OCI-LY1 (cell line): Measurements from ENCODE around the gene DENND11.
"Not testable (repeated sequence)": the region's sequence is repeated elsewhere in the genome, so short reads cannot be mapped to it uniquely, and the experiment has no call there.

Experiments
- H2AFZ ChIP-seq: fragments of 200-600 bp; sonication (generic), shearing (Covaris generic); 2 replicates; pipeline ENCODE4 v1.6.0; 2014; ENCODE audit warnings: antibody characterized with exemption, mild to moderate bottlenecking, low read length
- H3F3A ChIP-seq: fragments of 200-600 bp; sonication (generic), shearing (Covaris generic); 2 replicates; pipeline ENCODE4 v1.6.0; 2014; ENCODE audit warnings: mild to moderate bottlenecking, antibody characterized with exemption, low read length, moderate library complexity; ENCODE audit not compliant: insufficient read depth
- H3K27ac ChIP-seq: fragments of 200-600 bp; sonication (generic); 2 replicates; pipeline ENCODE4 v1.5.1; 2014; ENCODE audit warnings: low read length, mixed run types, mild to moderate bottlenecking, low read depth; ENCODE audit not compliant: poor library complexity, severe bottlenecking
- H3K27me3 ChIP-seq: fragments of 200-600 bp; sonication (generic); 2 replicates; pipeline ENCODE4 v1.6.0; 2014; ENCODE audit warnings: antibody characterized with exemption, mild to moderate bottlenecking, low read length, moderate library complexity; ENCODE audit not compliant: insufficient read depth
- H3K36me3 ChIP-seq: fragments of 200-600 bp; sonication (generic); 2 replicates; pipeline ENCODE4 v1.6.1; 2014; ENCODE audit warnings: mild to moderate bottlenecking, antibody characterized with exemption, low read length, moderate library complexity, mixed read lengths; ENCODE audit not compliant: insufficient read depth
- H3K4me1 ChIP-seq: fragments of 200-600 bp; sonication (generic); 2 replicates; pipeline ENCODE4 v1.5.1; 2014; ENCODE audit warnings: mild to moderate bottlenecking, low read length, moderate library complexity; ENCODE audit not compliant: insufficient read depth, severe bottlenecking
- H3K4me2 ChIP-seq: fragments of 200-600 bp; sonication (generic), shearing (Covaris generic); 2 replicates; pipeline ENCODE4 v1.6.1; 2014; ENCODE audit warnings: low read length
- H3K4me3 ChIP-seq: fragments of 200-600 bp; sonication (generic); 2 replicates; pipeline ENCODE4 v1.5.1; 2014; ENCODE audit warnings: low read length, low read depth, mild to moderate bottlenecking, mixed read lengths; ENCODE audit not compliant: poor library complexity, severe bottlenecking
- H3K79me2 ChIP-seq: fragments of 200-600 bp; shearing (Covaris generic); 2 replicates; pipeline ENCODE4 v1.6.1; 2016; ENCODE audit warnings: mixed run types, low read length, mixed read lengths; ENCODE audit not compliant: insufficient read depth
- H3K9ac ChIP-seq: fragments of 200-600 bp; sonication (generic), shearing (Covaris generic); 2 replicates; pipeline ENCODE4 v1.6.1; 2014; ENCODE audit warnings: mild to moderate bottlenecking, low read length, mixed read lengths
- H3K9me2 ChIP-seq: fragments of 200-600 bp; sonication (generic), shearing (Covaris generic); 2 replicates; pipeline ENCODE4 v1.6.1; 2014; ENCODE audit warnings: low read depth, mild to moderate bottlenecking, low read length, mixed read lengths
- H3K9me3 ChIP-seq: fragments of 200-600 bp; shearing (Covaris generic); 2 replicates; pipeline ENCODE4 v1.6.1; 2014; ENCODE audit warnings: low read length, mixed read lengths
- H4K20me1 ChIP-seq: fragments of 200-600 bp; sonication (generic), shearing (Covaris generic); 2 replicates; pipeline ENCODE4 v1.6.0; 2016; ENCODE audit warnings: mild to moderate bottlenecking, low read length; ENCODE audit not compliant: insufficient read depth
- EZH2 ChIP-seq: fragments of 200-600 bp; sonication (generic), shearing (Covaris generic); IDR thresholded peaks from 2 replicates; pipeline ENCODE4 v1.8.0; 2017; ENCODE audit warnings: borderline replicate concordance, mixed run types, mild to moderate bottlenecking, antibody characterized with exemption, low read length, moderate library complexity, mixed read lengths
- TF ChIP-seq, protein P1 (sequence below): fragments of 200-600 bp; sonication (generic), shearing (Covaris generic); IDR thresholded peaks from 2 replicates; pipeline ENCODE4 v1.5.1; 2017; ENCODE audit warnings: mild to moderate bottlenecking, antibody characterized with exemption, low read length, moderate library complexity, mixed read lengths

The DENND11 gene

GRCh38 chr7:141693082-141693481 lies 8.9 kb downstream of the DENND11 start:
- 0 out of 2 replicates have a peak, but pooled peaks cover 4% of the 10 kb centered on the region for H4K20me1 ChIP-seq
- no peaks in the 10 kb centered on the region for H3F3A ChIP-seq
- TF ChIP-seq EZH2 = no peak
- TF ChIP-seq, protein P1, sequence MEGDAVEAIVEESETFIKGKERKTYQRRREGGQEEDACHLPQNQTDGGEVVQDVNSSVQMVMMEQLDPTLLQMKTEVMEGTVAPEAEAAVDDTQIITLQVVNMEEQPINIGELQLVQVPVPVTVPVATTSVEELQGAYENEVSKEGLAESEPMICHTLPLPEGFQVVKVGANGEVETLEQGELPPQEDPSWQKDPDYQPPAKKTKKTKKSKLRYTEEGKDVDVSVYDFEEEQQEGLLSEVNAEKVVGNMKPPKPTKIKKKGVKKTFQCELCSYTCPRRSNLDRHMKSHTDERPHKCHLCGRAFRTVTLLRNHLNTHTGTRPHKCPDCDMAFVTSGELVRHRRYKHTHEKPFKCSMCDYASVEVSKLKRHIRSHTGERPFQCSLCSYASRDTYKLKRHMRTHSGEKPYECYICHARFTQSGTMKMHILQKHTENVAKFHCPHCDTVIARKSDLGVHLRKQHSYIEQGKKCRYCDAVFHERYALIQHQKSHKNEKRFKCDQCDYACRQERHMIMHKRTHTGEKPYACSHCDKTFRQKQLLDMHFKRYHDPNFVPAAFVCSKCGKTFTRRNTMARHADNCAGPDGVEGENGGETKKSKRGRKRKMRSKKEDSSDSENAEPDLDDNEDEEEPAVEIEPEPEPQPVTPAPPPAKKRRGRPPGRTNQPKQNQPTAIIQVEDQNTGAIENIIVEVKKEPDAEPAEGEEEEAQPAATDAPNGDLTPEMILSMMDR = no peak
- no peak overlapping the region for H3K27ac ChIP-seq
- H3K79me2 ChIP-seq = no peaks in the 10 kb centered on the region
- no peak overlapping the region for H3K9ac ChIP-seq
- H3K9me2 ChIP-seq = no peaks in the 10 kb centered on the region
- H3K36me3 ChIP-seq = no peaks in the 10 kb centered on the region
- no peaks in the 10 kb centered on the region for H3K4me1 ChIP-seq
- 0 out of 2 replicates have a peak, but pooled peaks cover 4% of the 10 kb centered on the region for H3K27me3 ChIP-seq
- H3K9me3 ChIP-seq = no peaks in the 10 kb centered on the region
- H3K4me3 ChIP-seq = no peak overlapping the region
- no peak overlapping the region for H3K4me2 ChIP-seq
- H2AFZ ChIP-seq = no peak overlapping the region

DNA sequence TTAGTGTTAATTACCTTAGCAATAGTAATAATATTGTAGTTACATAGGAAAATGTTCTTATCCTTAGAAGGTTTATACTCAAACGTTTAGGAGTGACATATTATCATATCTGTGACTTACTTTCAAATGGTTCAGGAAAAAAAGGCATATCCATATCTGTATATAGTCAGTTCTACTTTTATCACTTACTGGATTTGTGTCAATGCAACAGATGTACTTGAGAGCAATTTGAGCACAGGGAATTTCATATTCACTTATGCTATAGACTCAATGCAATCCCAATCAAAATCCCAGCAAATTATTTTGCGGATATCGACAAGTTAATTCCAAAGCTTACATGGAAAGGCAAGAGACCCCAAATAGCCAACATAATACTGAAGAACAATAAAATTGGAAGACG lies 10.0 kb downstream of the DENND11 start:
- TF ChIP-seq, protein P1 = no peak
- no peak for TF ChIP-seq EZH2
- H3K4me3 ChIP-seq = no peak overlapping the region
- no peak overlapping the region for H3K4me2 ChIP-seq
- H3K9me2 ChIP-seq = no peaks in the 10 kb centered on the region
- H3K27me3 ChIP-seq = 0 out of 2 replicates have a peak, but pooled peaks cover 4% of the 10 kb centered on the region
- H3K9me3 ChIP-seq = no peaks in the 10 kb centered on the region
- H3F3A ChIP-seq = no peaks in the 10 kb centered on the region
- H3K9ac ChIP-seq = no peak overlapping the region
- no peak overlapping the region for H2AFZ ChIP-seq
- no peaks in the 10 kb centered on the region for H3K36me3 ChIP-seq
- H3K4me1 ChIP-seq = no peaks in the 10 kb centered on the region
- no peaks in the 10 kb centered on the region for H3K79me2 ChIP-seq
- H4K20me1 ChIP-seq = 0 out of 2 replicates have a peak, but pooled peaks cover 4% of the 10 kb centered on the region
- no peak overlapping the region for H3K27ac ChIP-seq

GRCh38 chr7:141691540-141691939 lies 10.4 kb downstream of the DENND11 start:
- TF ChIP-seq, protein P1 = no peak
- TF ChIP-seq EZH2 = no peak
- H3K79me2 ChIP-seq = no peaks in the 10 kb centered on the region

GRCh38 chr7:141689072-141689825 lies 12.7 kb downstream of the DENND11 start:
- not testable (repeated sequence) for H3K9me3 ChIP-seq, H3K4me2 ChIP-seq, H3K27ac ChIP-seq, H3K4me1 ChIP-seq, H3K79me2 ChIP-seq, H3K9ac ChIP-seq, H3F3A ChIP-seq, H3K9me2 ChIP-seq, H3K4me3 ChIP-seq, H2AFZ ChIP-seq, H3K27me3 ChIP-seq, H3K36me3 ChIP-seq, H4K20me1 ChIP-seq

More at GRCh38 chr7:141691540-141691939, 10.4 kb downstream of the DENND11 start:
- H3K27ac ChIP-seq = no peak overlapping the region
- no peaks in the 10 kb centered on the region for H3F3A ChIP-seq
- H3K4me2 ChIP-seq = no peak overlapping the region
- no peaks in the 10 kb centered on the region for H3K4me1 ChIP-seq
- H3K9ac ChIP-seq = no peak overlapping the region
- no peak overlapping the region for H2AFZ ChIP-seq
- no peaks in the 10 kb centered on the region for H3K9me2 ChIP-seq
- no peaks in the 10 kb centered on the region for H3K9me3 ChIP-seq
- 0 out of 2 replicates have a peak, but pooled peaks cover 4% of the 10 kb centered on the region for H4K20me1 ChIP-seq
- H3K36me3 ChIP-seq = no peaks in the 10 kb centered on the region
- H3K27me3 ChIP-seq = 0 out of 2 replicates have a peak, but pooled peaks cover 4% of the 10 kb centered on the region
- H3K4me3 ChIP-seq = no peak overlapping the region
